ENCODE measurements around the gene SPINK1.
"Not testable (repeated sequence)": the region's sequence is repeated elsewhere in the genome, so short reads cannot be mapped to it uniquely, and the experiment has no call there.

The SPINK1 gene

GRCh38 chr5:147804334-147804733 is 27.1 kb downstream of the SPINK1 start:
- no peak for ATAC-seq
- TF ChIP-seq ZFP30 (CRISPR knock-in tag; IDR thresholded peaks at IDR 0.05) (no peak), ISL1 (CRISPR knock-in tag; IDR thresholded peaks at IDR 0.05) (no peak), ZC3H10 (CRISPR knock-in tag; IDR thresholded peaks at IDR 0.05) (no peak), OSR1 (CRISPR knock-in tag; IDR thresholded peaks at IDR 0.05) (no peak), TSHZ2 (CRISPR knock-in tag; IDR thresholded peaks at IDR 0.05) (no peak), PPARA (CRISPR knock-in tag; IDR thresholded peaks at IDR 0.05; ENCODE audit: borderline replicate concordance) (no peak), ESRRG (CRISPR knock-in tag; IDR thresholded peaks at IDR 0.05) (no peak), CSDC2 (CRISPR knock-in tag; IDR thresholded peaks at IDR 0.05) (no peak), PATZ1 (CRISPR knock-in tag; IDR thresholded peaks at IDR 0.05; ENCODE audit: borderline replicate concordance) (no peak), RARB (CRISPR knock-in tag; IDR thresholded peaks at IDR 0.05) (no peak)

GRCh38 chr5:147803926-147804325 is 27.5 kb downstream of the SPINK1 start:
- no peak for ATAC-seq
- no peak for TF ChIP-seq ZNF70 (CRISPR knock-in tag; IDR thresholded peaks at IDR 0.05)
- no peak for TF ChIP-seq BACH2 (CRISPR knock-in tag; IDR thresholded peaks at IDR 0.05; ENCODE audit: borderline replicate concordance)
- TF ChIP-seq TSHZ2 (CRISPR knock-in tag; IDR thresholded peaks at IDR 0.05) = no peak
- TF ChIP-seq ZFP3 (CRISPR knock-in tag; IDR thresholded peaks at IDR 0.05) = no peak
- TF ChIP-seq CREB5 (CRISPR knock-in tag; IDR thresholded peaks at IDR 0.05; ENCODE audit: low read depth) = no peak
- no peak for TF ChIP-seq POU6F1 (CRISPR knock-in tag; IDR thresholded peaks at IDR 0.05; ENCODE audit: borderline replicate concordance, low read depth)
- no peak for TF ChIP-seq ESRRG (CRISPR knock-in tag; IDR thresholded peaks at IDR 0.05)
- no peak for TF ChIP-seq TOX (CRISPR knock-in tag; IDR thresholded peaks at IDR 0.05; ENCODE audit: borderline replicate concordance)
- TF ChIP-seq ZNF565 (CRISPR knock-in tag; conservative IDR thresholded peaks at IDR 0.05; ENCODE audit: low read depth) = no peak
- no peak for TF ChIP-seq ISL1 (CRISPR knock-in tag; IDR thresholded peaks at IDR 0.05)
- TF ChIP-seq CSDC2 (CRISPR knock-in tag; IDR thresholded peaks at IDR 0.05) = no peak
- TF ChIP-seq OSR1 (CRISPR knock-in tag; IDR thresholded peaks at IDR 0.05) = no peak
- no peak for TF ChIP-seq CSRNP3 (CRISPR knock-in tag; IDR thresholded peaks at IDR 0.05)
- no peak for TF ChIP-seq ZC3H10 (CRISPR knock-in tag; IDR thresholded peaks at IDR 0.05)
- TF ChIP-seq ZNF8 (CRISPR knock-in tag; IDR thresholded peaks at IDR 0.05) = no peak
- TF ChIP-seq GLIS3 (CRISPR knock-in tag; IDR thresholded peaks at IDR 0.05) = no peak
- TF ChIP-seq PPARA (CRISPR knock-in tag; IDR thresholded peaks at IDR 0.05; ENCODE audit: borderline replicate concordance) = no peak
- TF ChIP-seq ARNTL (CRISPR knock-in tag; IDR thresholded peaks at IDR 0.05; ENCODE audit: borderline replicate concordance, low read depth) = no peak
- TF ChIP-seq TCF4 (CRISPR knock-in tag; IDR thresholded peaks at IDR 0.05; ENCODE audit: borderline replicate concordance) = no peak

DNA sequence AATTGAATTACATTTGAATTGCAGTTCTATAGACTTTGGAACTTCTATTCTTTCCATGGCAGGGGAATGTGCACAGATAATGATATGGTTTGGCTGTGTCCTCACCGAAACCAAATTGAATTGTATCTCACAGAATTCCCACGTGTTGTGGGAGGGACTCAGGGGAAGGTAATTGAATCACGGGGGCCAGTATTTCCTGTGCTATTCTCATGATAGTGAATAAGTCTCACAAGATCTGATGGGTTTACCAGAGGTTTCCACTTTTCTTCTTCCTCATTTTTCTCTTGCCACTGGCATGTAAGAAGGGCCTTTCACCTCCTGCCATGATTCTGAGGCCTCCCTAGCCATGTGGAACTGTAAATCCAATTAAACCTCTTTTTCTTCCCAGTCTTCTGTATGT is 28.3 kb downstream of the SPINK1 start:
- ATAC-seq = not testable (repeated sequence)

Measured in SK-N-SH treated with all-trans-retinoic acid at 6 μM for 48 hours (cell line).